NCI-H774 (cell line): ENCODE results near the gene SCLY.

Experiments
- DNase-seq: peaks from one replicate; lab custom pipeline; 2025; lab: John Stamatoyannopoulos, UW

The SCLY gene

DNA sequence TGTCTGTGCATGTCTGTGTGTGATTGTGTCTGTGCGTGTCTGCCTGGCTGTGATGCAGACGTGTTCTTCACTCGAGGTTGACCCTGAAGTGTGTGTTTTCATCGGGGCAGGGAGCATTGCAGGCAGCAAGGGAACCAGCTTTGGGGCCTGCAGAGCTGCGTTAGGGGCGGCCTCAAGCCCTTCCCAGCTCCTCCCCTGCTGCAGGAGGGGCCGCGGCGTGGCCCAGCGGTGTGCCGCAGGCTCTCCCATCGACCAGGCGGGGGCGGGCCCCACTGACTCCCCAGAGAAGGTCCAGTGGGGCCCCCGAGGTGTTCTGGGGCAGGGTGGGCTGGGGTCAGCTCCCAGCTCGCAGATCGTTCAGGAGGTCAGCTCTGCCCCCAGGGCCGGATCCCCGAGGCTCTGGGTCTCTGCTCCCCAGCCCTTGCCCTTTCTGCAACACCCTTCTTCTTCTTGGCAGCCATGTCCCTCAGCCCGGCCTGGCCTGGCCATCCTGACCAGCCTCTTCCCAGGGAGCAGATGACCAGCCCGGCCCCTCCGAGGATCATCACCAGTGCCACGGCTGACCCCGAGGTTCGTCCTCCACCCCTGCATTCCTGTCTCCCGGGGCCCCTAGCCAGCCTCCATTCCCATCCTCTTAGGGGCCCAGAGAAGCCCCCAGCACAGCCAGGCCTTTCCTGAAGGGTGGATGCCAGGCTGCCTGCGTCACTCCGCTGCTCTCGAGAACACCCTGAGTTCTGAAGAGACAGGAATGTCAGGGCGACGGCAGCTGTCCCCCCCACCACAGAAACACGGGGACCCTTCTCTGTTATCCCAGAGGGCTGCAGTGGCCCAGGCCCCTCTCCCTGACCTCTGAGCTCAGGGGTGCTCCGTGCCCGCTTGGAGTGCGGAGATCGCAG is 66.6 kb downstream of the SCLY start:
- DNase-seq = no peak

DNA sequence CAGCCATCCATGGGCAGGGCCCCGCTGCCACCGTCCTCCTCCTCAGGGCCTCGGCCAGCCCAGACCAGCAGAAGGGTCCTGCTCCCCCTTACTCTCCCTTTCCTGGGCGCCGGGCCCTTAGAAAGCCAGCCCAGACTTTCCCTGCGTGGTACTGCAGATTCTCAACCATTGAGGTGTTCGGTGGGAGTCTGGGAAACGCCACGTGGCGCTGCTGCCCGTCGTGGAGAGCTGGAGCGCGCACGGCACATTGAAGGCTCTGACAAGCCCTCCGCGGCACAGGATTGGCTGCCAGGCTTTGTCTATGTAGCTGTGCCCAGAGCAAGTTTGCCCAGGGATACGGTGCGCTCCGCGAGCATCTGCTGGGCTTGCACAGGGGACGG is 67.2 kb downstream of the SCLY start:
- DNase-seq = no peak

DNA sequence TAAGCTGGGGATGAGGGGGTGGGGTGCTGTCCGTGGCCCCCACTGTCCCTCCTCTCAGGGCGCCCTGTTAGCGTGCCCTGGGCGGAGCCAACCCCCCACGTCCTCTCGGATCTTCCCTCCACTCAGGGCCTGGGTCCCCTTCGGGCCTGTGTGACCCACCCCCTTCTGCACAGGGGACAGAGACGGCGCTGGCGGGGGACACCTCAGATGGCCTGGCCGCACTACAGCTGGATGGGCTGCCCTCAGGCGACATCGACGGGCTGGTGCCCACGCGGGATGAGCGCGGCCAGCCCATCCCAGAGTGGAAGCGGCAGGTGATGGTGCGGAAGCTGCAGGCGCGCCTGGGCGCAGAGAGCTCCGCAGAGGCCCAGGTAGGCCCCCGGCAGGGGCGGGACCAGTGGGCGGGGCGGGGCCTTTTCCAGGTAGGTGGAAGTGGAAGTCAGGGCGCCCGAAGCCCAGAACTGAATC is 67.8 kb downstream of the SCLY start:
- no peak for DNase-seq

DNA sequence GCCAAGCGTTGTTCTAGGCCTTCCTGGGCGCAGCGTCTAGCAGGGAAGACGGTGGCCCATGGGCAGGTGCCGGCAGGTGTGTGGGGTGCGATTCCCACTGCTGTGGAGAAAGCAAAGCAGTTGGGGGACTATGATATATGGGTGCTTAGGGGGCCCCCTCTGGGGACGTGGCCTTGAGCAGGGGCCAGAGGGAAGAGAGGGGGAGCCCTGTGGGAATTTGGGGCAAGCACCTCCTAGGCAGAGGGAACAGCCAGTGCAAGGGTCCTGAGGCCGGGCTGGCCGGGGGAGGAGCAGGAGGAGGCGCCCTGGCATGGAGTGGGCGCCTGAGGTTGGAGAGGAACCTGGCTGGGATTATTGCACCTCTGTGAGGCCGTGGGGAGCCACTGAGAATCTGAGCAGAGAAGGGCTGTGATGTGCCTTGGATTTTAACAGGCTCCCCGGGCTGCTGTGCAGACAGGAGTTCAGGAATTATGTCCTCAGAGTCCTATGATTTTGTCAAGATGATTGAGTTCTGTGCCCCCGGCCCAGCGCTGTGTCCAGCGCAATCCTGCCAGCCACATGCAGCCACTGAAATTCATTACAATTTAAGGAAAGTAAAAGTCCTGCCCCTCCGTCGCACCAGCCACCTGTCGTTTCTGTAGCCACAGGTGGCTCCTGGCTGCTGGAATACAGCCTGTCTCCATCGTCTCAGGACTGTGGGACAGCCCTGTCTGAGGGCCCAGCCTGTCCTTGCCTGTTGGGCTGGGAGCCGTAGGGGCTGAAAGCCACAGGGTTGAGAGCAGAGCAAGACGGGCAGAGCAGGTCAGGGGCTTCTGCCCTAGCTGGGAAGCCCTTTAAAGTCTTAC is 68.6 kb downstream of the SCLY start:
- DNase-seq = no peak

DNA sequence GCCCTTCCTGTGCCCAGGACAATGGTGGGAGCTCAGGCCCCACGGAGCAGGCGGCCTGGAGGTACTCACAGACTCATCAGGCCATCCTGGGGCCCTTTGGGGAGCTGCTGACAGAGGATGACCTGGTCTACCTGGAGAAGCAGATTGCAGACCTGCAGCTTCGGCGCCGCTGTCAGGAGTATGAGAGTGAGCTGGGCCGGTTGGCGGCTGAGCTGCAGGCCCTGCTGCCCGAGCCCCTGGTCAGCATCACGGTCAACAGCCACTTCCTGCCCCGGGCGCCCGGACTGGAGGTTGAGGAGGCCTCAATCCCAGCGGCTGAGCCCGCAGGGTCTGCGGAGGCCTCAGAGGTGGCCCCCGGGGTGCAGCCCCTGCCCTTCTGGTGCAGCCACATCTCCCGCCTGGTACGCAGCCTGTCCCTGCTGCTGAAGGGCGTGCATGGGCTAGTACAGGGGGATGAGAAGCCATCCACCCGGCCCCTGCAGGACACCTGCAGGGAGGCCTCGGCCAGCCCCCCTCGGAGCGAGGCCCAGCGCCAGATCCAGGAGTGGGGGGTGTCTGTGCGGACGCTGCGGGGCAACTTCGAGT is 69.4 kb downstream of the SCLY start:
- no peak for DNase-seq

DNA sequence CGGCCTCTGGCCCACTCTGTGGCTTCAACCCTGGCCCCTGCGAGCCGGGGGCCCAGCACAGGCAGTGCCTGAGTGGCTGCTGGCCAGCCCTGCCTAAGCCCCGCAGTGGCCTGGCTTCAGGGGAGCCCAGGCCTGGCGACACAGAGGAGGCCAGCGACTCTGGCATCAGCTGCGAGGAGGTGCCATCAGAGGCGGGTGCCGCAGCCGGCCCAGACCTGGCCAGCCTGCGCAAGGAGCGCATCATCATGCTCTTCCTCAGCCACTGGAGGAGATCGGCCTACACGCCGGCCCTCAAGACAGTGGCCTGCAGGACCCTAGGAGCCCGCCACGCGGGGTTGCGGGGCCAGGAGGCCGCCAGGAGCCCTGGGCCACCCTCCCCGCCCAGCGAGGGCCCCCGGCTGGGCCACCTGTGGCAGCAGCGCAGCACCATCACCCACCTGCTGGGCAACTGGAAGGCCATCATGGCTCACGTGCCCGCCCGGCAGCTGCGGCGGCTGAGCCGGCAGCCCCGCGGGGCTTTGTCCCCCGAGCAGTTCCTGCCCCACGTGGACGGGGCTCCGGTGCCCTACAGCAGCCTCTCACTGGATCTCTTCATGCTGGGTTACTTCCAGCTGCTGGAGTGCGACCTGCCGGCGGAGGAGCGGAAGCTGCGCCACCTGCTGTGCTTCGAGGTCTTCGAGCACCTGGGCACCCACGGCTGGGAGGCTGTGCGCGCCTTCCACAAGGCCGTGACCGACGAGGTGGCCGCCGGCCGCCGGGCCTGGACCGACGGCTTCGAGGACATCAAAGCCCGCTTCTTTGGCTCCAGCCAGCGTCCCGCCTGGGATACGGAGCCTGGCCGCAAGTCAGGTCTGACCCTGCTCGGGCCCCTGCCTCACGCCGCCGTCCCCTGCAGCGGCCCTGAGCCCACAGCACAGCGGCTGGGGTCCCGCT is 70.2 kb downstream of the SCLY start:
- no peak for DNase-seq

DNA sequence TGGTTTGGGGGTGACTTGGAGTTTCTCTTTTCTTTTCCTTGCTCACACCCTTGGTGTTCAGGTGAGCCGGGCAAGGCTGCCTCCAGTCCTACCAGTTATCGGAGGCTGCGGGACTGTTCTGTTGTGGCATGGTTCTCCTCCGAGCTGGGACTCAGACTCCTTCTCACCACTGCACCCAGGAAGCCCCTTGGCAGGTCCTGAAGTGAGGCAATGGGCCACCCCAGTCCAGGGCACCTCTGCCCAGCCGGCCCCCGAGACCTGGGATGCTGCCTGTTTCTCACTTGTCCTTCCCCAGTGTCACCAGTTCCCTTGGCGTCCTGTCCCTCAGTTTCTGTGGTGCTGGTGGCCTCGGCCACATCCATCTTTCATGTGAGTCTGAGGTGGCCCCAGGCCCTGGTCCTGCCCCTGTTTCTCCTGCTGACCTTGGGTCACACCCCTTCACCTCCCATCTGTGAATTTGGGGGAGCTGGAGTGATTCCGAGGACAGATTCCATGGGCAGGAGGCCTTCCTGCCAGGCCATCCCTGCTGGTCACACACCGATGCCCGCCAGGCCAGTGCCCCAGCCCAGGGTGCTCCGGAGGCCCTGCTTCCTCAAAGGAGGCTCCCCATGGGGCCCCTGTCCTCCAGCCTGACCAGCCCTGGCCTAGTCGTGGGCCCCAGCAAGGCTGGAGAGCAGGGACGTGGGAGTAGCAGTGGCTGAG is 71.1 kb downstream of the SCLY start:
- no peak for DNase-seq

DNA sequence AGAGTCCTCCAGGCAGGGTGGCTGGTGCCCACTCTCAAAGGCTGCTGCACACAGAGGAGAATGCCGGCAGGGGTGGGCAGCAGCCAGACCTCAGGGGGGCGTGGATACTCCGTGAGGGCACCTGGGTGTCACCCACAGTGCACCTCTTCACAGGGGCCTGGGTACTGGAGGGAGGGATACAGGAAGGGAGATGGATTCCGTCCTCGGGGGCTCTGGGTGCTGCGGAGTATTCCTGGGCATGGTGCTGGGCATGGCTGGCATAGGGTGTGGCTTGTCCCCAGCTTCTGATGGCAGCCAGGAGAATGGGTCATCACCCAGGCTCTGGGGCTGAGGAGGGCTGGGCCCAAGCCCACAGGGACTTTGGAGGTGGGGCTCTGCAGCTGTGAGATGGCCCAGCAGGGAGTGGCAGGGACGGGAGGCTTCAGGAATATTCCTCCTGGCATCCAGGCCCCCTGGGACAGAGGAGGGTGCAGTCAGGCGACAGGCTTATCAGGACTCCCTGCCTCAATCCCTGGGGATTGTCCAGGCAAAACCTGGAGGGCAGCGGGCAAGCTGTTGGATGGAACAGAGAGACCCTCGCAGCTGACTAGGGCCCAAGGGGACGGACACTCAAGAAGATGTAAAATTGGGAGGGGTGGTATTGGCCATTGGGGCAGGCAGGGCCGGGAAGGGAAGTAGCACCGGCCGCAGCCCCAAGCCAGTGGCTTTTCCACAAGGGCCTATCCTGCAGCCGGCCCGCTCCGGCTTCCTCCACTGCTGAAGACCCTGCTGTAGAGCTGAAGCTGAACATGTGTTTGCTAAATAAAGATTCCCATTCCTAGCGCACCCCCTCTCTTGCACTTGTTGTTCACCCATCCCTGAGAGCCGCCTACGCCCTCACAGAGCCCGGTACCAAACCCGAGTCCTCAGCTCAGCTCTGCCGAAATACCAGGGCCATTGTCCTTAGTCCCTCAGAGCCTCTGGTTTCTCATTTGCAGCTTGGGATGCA is 72.0 kb downstream of the SCLY start:
- DNase-seq = no peak

DNA sequence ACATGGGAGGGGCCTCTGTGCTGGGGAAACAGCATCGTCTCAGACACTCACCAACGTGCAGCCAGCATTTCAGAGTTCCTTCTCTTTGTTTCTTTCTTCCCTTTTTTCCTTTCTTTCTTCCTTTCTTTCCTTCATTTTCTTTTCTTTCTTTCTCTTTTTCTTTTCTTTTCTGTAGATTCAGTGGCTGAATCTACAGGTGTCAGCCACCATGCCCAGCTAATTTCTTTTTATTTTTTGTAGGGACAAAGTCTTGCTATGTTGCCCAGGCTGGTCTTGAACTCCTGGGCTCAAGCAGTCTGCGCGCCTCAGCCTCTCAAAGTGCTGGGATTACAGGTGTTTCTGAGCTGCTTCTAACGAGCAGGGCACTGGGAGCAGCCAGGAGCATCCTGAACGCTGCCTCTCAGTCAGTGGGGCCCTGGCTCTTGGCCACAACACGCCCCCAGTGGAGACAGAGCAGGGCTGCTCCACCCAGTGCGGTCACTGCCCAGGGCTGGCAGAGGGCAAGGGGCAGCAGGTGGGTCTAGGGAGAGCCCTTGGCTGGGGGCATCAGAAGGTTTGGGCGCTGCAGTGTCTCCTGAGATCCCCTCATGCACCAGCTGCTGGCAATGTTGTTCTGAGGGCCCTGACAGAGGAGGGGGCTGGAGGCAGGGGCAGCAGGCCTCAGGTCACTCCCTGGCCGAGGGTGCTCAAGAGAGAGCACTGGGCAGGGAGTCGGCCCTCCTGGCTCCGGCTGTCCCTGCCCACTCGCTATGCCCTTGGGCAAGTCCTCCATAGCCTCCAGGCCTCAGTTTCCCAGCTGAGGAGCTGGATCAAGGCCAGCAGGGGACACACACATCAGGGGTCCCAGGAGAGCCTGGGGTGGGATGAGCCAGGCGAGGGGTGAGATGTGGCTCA is 72.9 kb downstream of the SCLY start:
- DNase-seq = no peak

DNA sequence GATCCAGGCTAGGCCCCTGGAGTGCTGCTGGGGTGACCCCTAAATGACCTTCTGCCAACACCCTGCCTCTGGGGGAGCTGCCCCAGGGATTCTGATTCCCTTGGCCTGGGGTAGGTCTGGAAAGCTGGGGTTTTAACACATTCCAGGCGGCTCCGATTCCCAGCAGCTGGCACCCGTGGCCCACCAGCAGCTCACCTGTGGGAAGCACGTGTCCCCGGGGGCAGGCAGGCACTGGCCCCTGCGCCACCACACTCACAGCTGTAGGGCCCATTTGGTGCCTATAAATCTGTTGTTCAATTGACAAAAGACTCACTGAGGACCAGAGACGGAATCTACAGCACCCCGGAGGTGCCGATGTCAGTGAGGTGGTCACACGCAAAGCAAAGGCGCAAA is 73.6 kb downstream of the SCLY start:
- DNase-seq = no peak

DNA sequence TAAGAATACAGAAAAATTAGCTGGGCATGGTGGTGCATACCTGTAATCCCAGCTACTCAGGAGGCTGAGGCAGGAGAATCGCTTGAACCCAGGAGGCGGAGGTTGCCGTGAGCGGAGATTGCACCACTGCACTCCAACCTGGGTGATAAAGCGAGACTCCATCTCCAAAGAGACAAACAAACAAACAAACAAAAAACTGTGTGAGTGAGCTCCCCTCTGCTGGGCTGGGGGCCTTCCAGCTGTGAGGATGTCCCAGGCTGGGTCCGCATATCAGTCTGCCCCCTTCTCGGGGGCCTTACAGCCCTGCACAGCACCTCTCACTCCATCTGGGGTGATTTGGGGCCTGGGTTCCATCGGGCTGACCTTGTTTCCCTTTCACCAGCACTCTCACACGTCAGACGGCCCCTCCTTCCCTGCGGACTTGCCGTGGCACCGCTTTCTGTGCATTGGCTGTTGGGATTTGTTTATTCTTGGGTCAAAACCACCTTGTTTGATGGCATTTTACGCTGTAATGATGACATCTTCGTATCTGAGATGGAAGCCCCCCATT is 74.9 kb downstream of the SCLY start:
- DNase-seq = no peak

DNA sequence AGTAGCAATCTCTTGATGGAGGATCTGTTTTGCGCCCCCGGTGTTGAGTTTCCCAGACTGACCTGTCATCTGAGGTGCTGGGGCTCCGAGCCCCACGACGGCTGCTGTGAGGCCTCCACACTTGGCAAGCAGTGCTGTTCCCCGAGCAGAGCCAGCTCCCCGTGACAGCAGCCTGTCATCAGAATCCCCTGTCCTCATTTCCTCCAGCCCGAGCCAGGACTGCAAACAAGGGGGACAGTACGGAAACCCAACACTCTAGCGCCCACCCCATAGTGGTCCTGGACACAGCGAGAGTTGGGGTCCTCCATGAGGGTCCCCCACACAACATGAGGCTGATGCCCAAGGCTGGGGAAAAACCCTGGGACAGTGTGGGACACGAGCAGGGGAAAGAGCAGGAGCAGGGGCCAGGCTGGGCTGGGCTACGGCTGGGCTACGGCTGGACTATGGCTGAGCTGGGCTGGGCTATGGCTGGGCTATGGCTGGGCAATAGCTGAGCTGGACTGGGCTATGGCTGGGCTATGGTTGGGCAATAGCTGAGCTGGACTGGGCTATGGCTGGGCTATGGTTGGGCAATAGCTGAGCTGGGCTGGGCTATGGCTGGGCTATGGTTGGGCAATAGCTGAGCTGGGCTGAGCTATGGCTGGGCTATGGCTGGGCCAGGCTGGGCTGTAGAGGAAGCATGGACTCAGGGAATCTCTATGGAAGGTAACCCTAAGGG is 76.2 kb downstream of the SCLY start:
- no peak for DNase-seq

DNA sequence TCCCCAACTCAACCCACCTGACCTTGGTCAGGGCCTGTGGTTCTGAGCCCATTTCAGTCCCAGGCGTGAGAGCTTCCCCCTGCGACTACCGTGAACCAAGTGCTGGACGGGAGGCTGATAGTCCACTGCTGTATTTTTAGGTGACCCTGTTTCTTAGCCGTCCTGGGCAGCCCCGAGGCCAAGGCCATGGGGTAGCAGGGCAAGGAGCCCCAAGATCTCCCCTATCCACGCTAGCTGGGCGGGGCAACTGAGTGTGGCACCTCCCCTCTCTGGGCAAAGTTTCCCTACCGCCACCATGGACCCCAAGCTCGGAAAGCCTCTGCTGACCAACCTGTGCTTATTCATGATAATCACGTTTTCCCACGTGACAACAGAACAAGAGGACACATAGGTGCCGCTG is 77.1 kb downstream of the SCLY start:
- DNase-seq = no peak

DNA sequence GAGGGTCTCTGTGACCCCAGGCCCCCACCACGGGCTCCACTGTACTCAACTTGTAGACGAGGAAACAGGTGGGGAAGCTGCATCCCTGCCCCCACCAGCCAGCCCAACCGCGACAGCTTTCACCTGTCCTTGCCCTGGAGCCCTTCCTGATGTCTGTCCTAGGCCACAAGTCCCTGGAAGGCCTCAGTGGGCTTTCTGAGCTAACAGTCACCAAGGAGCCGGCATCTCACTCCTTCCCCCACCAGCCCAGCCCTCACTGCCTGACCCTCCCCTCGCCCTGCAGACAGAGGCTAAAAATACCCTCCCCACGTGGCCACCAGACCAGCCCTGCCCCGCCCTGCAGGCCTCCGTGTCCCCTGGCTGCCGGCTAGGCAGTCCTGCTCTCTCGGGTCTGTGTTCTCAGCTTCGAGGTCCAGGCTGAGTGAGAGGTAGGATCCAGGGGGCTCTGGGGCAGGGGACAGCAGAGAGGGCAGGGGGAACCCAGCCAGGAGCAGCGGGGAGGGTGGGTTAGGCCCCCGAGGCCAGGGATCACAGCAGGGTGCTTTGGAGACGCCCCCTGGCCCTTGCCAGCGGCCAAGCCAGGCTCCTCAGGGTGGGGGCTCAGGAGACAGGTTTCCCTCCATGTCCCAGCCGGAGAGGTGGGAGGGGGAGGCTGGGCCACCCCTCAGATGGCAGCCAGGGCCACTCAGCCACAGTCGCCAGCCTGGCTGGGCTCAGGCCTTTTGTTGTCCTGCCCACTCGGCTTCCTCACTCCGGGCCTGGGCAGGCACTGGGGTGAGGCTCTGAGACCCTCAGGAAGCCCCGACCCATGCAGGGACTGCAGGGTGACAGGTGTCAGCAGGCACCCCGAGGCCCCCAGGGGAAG is 77.8 kb downstream of the SCLY start, which contains the start of gene KLHL30:
KLHL30 (plus strand) TSS at position 338 of the 865 bp plus-strand sequence. CDS start 2,087 bp downstream, outside the sequence.
- DNase-seq = no peak

DNA sequence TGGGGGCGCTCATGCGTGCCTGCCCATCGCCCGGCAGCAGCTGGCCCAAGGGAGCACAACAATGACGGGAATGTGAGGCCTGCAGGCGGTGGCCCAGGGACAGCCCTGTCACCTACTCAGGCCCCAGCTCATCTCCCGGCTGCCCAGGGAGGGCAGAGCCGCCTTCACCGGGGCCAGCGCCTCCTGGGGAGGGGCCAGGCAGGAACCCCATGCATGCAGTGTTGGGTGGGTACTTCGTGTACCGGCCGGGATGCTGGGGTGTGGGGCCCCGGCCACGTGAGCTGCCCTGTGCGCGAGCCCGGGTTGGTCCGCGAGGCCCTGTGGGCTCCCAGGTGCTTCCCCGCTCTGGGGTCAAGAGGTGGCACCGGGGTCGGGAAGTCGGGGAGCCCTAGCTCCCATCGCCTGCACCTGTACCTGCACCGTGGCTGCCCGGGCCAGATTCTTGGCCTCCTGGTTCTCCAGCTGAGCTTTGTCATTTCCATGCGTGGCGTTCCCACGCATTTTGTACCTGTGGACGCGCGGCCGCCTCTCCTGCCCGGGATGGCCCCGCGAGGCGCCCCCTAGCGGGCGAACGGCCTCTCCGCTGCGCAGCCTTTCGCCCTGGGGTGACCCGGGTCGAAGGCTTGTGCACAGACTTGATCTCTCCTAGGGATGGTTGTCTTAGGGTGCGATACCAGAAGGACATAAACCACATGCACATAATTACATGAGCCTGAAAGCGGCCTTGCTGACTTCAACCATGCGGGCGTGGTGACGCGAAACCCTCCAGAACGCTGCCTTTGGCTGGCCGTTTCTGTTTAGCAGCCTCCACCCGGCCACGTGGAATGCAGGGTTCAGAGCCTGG is 78.6 kb downstream of the SCLY start:
- DNase-seq = no peak

DNA sequence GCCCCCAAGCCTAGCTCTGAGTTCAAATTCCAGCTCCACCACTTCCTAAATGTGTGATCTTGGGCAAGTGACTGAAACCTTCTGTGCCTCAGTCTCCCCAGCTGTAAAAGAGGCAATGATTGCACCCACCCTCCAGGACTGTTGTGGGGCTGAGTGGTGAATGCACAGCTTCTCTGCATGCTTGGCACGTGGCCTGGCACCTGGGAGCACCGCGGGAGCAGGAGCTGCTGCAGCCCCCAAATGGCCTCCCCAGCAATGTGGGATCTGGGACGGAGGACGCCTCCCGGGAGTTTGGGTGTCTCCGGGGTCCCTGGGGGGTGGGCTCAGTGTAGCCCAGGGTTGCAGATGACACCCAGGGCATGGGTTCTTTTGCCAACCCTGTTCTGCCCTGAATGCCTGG is 79.2 kb downstream of the SCLY start:
- no peak for DNase-seq
